ENCODE results near the gene KCNH3. TPM values are rescaled to one million over a fixed set of nuclear protein-coding genes. Genes with fewer than 3 reads are reported as not detected.
A peak's percentile ranks its signal among the peaks of the same experiment; 100 is the strongest.
"Not testable (repeated sequence)": the region's sequence is repeated elsewhere in the genome, so short reads cannot be mapped to it uniquely, and the experiment has no call there.

The KCNH3 gene
- polyA plus RNA-seq, 3 donors = 3.8 to 6.1 (median 5.4) TPM

DNA sequence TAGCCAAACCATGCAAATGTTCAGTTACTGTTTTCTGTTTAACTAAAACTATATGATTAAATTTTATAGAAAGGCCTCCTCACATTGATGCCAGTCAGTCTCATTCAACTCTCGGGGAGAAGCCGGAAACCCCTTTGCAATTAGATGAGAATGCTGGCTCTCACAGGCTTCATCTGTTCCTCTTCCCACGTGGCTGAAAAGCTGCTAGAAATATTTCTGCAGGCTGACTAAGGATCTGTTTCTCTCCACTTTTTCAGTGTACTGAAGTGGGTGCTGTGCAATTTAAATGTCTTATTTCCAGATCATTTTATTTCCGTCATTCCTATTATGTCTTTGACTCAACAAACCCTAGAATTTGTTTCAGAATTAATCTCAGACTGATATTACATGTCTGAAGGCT, 17.4 kb upstream of the KCNH3 start:
- DNase-seq (ENCODE audit: extremely low read depth in 1 of 11, low read depth in 9 of 11, low spot score in 4 of 11) = no peak

DNA sequence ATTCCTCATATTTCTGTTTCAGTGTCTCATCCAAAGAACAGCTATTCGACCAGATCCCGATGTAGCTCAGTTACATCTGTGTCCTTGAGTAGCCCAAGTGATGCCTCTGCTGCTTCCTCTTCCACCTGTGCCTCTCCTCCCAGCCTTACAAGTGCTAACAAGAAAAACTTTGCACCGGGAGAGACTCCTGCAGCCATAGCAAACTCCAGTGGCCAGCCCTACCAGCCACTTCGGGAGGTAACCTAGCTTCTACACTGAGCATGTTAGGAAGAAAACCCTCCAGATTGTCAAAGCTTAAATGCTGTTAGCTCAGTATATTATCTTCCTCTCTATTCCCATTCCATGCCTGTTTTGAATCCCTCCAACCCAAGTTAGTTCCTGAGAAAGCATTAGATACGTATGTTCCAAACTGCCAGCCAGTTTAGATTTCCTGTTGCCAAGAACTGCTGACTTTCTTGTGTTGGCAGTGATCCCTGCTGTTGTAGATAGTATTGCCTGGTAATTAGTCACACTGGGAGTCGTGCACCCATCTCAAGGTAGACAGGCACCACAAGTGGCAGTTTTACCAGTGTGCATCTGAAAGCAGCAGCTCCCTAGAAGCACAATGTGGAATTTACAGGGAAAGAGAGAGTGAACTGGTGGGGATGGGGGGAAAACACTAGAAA, 14.0 kb upstream of the KCNH3 start:
- no peak for DNase-seq (ENCODE audit: extremely low read depth in 1 of 11, low read depth in 9 of 11, low spot score in 4 of 11)

DNA sequence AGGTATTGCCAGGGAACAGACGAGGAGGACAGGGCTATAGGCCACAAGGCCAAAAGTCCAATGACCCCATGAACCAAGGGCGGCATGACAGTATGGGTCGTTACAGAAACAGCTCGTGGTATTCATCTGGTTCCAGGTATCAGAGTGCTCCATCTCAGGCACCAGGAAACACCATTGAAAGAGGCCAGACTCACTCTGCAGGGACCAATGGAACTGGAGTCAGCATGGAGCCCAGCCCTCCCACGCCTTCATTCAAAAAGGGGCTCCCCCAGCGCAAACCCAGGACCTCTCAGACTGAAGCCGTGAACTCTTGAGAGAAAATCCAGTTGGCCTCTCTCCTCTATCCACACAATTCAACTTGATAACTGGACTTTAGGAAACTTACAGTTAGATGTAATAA, 12.9 kb upstream of the KCNH3 start:
- no peak for DNase-seq (ENCODE audit: extremely low read depth in 1 of 11, low read depth in 9 of 11, low spot score in 4 of 11)

DNA sequence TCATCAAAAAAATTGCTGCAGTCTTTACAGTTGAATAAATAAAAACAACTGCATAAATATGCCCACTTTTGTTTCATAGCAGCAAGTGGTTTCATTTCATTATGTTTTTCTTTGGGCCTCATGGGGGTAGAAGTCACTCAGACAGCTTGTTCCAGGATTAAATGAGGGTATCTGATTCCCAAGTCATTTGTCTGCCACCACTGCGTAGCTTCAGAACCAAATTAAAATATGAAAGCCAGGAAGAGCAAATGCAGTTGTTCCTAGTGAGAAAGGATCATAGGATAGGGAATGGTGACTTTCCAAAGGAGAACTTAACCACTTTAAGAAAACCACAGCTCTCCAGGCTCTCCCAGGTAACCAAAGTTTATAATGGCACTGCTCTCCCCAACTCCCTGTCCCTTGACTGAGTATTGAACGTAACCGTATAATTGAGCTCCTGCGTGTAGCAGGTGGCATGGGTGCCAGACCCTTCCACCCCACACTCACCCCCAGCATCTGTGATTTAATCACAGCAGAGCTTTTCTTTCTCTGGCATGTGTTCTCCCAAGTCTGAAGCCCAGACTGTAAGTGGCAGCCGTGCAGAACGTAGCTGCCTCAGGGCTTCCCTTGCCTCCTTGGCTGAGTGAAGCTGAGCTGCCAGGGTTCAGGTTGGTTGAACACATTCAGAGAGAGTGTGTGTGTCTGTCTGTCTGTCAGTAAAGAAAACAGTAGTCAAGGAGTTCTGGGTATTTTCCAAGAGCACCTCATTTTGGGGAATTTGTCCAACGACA, 11.3 kb upstream of the KCNH3 start:
- DNase-seq (ENCODE audit: extremely low read depth in 1 of 11, low read depth in 9 of 11, low spot score in 4 of 11) = peak in 4 of 11 donors; percentile 48 to 66 (median 57)

DNA sequence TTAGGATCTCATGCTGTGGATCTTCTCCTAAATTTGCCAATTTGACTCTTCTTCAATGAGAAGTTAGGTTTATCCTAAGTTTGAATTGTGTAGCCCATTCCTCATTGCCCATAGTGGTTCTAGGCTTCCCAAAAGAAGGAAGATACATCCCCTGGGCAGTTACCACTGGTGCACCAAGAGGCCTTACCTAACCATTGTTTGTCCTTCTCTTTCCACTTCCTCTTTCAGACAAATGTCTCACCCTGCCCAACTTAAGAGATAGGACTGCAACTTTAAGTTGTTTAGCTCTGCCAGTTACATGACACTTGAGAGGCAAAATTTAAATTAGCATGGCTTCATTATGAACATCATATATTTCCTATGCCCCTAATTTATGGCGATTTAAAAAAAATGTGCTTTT, 9.4 kb upstream of the KCNH3 start:
- no peak for DNase-seq (ENCODE audit: extremely low read depth in 1 of 11, low read depth in 9 of 11, low spot score in 4 of 11)

DNA sequence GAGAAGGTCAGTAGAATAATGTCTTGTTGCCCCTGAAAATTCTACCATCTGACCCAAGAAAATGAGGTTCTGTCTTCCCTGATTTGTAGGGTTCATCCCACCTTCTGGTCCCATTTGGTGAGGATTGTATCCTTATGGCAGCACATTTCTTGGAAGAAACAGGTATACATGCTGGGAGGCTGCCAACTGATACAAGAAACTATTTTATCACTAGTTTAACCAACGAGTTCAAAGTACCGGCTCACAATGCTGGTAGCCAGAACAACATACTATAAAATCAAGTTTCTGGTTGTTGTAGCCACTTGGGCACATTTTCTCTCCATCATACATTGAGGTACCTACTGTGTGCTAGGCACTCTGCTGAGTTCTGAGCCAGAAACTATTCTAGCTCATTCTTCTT, 7.1 kb upstream of the KCNH3 start:
- no peak for DNase-seq (ENCODE audit: extremely low read depth in 1 of 11, low read depth in 9 of 11, low spot score in 4 of 11)

DNA sequence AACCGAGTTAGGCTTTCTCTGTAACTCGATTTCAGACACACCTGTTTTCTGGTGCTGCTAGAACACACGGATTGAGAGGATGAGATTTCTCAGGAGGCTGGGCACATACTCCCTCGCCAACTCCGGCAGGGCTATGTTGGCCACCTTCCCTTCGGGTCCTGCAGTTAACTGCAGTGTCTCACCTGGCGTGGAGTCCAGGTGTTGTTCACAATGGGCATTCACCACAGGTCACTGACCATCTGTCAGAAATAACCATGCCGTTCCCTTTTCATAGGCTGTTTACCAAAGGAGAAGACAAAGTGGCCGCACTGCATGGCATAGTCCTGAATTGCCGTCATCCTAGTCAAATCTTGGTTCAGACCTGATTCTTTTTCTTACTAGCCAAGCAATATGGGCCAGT, 5.5 kb upstream of the KCNH3 start:
- no peak for DNase-seq (ENCODE audit: extremely low read depth in 1 of 11, low read depth in 9 of 11, low spot score in 4 of 11)

DNA sequence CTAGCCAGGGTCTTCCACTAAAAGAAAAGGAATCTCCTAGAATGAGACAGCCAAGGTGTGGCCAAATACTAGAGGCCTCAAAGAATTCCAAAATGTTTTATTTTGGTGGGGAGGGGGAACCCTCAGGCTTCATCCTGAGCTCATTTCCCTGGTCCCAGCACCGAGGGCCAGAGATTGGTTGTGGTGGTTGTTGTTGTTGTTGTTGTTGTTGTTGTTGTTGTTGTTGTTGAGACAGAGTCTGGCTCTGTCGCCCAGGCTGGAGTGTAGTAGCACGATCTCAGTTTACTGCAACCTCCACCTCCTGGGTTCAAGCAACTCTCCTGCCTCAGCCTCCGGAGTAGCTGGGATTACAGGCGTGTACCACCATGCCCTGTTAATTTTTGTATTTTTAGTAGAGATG, 4.7 kb upstream of the KCNH3 start:
- DNase-seq (ENCODE audit: extremely low read depth in 1 of 11, low read depth in 9 of 11, low spot score in 4 of 11) = not testable (repeated sequence)

DNA sequence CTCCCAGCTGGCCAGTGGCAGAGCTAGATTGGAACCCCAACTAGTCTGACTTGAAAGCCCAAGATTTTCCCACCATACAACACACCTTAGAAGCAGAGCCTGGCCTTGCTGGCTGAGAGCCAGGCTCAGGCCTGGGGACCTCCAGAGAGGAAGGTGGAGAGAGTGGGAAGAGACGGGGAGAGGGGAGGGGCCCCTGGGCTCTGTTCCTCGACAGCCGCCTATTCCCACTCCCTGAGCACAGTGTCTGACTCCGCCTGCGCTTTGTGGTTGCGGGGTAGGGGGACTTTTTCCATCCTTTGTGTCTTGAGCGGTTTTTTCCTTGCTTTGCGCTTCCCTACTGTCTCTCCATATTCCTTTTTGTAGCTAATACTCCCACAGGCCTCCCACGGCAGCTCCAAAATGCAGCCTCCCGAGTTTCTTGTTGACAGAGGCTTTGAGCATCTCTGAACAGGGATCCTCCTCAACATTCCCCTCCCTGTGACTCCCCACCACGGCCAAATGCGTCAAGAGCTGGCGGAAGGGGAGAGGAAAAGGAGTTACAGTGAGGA, 4.0 kb upstream of the KCNH3 start:
- DNase-seq (ENCODE audit: extremely low read depth in 1 of 11, low read depth in 9 of 11, low spot score in 4 of 11) = no peak

DNA sequence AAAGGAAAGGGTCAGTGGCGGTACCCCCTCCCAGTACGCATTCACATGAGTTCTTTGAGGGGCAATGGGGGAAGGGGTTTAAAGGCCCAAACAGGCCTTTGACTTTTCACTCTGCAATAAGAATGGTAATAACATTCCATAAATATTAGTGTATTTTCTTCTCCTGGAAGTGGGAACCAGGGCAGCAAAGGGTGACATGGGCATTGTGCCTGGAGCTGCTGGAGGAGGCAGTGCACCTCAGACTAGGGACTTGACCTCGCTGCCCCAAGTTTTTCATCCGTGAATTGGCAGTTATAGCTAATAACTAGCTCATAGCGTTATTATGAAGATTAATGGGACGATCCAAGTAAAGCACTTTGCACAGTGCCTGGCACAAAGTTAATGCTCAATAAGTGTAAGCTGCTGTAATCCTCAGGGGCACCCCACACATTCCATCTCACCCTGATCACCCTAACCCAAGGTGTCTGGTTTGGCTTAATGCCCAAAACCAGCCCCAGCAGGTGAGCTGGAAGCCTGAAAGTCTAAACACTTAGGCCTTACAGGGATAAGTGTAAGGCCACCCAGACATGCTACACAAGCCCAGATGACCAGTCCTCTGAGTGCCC, 2.8 kb upstream of the KCNH3 start:
- no peak for DNase-seq (ENCODE audit: extremely low read depth in 1 of 11, low read depth in 9 of 11, low spot score in 4 of 11)

DNA sequence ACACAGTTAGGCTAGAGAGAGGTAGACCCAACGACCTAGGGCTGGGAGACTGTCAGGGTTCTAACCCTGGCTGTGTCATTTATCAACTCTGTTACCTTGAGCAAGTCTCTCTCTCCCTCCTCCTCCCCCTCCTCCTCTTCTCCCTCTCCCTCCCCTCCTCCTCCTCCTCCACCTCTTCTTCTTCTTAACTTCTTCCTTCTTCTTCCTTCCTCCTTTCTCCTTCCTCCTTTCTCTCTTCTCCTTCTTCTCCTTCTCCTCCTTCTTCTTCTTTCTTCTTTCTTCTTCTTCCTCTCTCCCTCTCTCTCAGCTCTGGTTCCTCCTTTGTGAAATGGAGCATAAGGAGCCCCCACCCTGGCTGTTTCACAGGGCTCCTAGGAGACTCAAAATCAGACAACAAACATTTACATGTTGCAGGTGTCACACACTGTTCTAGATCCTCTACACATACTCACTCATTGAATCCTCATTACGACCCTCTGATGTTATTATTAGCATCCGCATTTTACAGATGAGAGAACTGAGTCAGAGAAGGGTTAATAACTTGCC, 2.2 kb upstream of the KCNH3 start:
- no peak for DNase-seq (ENCODE audit: extremely low read depth in 1 of 11, low read depth in 9 of 11, low spot score in 4 of 11)

DNA sequence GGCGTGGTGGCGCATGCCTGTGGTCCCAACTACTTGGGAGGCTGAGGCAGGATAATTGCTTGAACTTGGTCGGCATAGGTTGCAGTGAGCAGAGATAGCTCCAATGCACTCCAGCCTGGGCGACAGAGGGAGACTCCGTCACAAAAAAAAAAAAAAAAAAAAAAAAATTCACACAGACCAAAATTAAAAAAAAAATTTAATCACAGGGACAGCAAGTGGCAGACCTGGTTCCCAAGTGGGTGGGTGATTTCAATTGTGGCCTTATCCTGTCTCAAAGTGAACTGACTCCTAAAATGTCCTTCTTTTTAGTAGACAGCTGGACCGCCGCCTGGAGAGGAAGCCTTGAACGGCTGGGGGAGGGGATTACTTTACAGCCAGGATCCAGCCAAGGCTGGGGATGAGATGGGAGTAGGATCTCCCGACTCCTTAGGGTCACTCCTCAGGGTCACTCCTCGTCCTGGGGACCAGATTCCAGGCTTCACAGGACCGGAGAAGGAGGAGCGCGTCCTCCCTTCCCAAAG, 1.5 kb upstream of the KCNH3 start:
- no peak for DNase-seq (ENCODE audit: extremely low read depth in 1 of 11, low read depth in 9 of 11, low spot score in 4 of 11)

DNA sequence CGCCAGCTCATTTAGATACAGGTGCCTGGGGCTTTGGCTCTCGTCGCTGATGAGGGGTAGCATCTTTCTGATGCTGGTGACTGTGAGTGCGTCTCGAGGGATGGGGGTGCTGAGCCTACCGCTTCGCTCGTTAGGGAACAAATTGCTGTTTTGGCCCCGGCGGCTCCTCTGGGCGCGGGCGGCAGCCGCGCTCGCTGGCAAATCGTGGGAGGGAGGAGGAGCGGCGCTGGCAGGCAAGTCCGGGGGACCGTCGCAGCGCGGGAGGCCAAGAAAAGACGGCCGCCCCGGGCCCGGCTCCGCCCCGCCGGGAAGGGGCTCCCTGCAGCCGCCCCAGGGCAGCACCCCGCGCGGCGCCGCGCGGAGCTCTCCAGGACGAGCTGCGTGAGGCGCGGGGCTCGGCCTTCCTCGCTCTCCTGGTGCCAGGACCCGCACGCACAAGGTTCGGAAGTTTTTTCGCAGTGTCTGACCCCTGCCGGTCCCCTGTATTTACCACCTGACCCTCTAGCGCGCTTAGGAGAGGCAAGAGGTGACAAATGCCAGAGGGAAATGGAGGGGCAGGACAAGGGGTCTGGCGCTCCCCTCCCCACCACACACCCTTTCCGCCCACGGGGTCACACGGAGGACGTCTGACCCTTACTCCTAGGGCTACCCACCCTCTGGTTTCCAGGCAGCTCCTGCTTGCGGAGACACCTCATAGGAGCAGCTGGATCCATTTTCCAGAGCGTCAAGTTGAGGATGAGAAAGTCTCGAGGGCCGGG, 899 bp upstream of the KCNH3 start:
- DNase-seq (ENCODE audit: extremely low read depth in 1 of 11, low read depth in 9 of 11, low spot score in 4 of 11) = no peak

DNA sequence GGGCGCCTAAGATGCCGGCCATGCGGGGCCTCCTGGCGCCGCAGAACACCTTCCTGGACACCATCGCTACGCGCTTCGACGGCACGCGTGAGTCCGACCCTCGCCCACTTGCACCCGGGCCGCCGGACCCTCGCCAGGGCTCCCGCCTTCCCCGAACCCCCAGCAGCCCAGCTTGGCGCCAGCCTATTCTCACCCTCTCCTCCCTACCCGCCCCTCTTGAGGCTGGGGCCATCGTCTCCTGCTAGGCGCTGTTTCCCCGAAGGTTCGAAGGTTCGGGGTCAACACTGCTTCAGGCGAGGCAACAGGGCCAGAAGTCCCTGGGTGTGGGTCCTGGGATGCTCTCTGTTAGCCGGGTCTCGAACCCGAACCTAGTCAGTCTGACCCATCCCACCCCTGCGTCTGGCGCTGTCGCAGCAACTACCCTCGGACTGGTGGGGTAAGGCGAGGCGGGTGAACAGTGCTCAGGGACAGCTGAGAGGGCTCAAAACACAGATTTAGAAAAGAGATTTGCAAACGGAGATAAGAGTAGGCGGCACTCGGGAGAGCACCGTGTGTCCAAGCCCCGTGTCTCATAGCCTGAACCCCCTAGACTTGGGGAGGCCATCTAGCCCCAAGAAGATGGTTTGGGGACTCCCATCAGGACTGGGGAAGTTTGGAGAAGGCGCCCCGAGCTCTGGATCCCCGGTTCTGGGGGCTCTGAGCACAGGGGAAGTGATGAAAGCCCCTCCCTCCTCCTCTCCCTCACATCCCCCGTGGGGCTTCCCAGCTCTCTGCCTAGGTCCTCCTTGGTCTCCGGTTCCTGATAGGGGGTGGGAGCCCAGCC, 787 bp downstream of the KCNH3 start:
- DNase-seq (ENCODE audit: extremely low read depth in 1 of 11, low read depth in 9 of 11, low spot score in 4 of 11) = no peak

DNA sequence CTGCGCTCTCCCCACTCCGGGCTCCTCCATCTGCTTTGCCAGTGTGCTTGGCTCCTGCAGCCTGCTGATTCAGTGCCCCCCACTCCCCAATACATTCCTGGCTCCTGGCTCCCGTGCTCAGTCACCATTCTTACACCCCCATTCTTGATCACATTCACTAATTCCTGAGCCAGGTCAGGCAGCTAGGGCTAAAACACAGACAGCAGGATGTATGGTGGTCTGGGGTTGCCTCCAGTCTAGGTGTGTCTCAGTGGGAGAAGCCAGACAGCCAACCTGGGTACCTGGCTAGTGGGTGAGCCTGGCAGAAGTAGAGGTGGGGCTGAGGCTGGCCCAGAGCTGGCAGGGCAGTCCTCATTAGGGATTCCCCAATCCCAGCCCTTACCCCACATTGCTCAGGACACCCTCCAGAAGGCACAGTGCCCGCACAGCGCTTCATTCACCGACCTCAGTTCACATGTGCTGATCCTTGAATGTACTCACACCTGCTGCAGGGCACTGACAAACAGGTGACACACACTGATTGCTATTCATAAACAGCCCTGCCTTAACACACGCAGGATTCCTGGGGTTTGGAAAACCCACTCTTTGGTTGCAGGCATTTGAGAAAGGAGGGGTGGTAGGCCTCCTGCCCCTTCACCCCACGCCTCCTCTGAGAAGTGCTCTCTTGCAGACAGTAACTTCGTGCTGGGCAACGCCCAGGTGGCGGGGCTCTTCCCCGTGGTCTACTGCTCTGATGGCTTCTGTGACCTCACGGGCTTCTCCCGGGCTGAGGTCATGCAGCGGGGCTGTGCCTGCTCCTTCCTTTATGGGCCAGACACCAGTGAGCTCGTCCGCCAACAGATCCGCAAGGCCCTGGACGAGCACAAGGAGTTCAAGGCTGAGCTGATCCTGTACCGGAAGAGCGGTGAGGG, 1.7 kb downstream of the KCNH3 start:
- DNase-seq (ENCODE audit: extremely low read depth in 1 of 11, low read depth in 9 of 11, low spot score in 4 of 11) = no peak

DNA sequence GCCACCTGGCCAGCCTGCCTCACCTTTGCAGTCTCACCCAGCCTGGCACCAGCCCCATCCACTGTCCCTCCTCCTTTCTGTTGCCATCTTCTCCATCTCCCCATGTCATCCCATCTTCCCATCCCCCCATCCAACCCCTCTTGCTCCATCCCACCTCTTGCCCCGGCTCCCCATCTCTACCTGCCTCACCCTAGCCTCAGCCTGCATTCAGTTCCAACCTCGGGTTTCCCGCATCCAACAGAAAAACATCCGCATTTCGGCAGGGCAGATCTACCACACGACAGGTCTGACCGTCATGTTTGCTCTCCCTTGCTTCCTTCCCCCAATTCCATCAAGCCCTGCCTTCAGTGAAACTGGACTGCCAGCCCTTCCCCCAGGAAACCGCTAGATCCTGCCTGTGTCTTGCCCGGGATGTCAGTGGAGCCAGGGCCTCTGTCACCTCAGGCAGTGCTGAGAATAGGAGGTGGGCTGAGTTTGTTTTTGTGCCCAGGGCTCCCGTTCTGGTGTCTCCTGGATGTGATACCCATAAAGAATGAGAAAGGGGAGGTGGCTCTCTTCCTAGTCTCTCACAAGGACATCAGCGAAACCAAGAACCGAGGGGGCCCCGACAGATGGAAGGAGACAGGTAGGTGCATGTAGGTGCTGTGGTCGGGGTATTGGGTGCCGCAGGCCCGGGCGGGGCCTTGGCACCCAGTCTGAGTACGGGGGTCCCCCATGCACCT, 2.5 kb downstream of the KCNH3 start:
- DNase-seq (ENCODE audit: extremely low read depth in 1 of 11, low read depth in 9 of 11, low spot score in 4 of 11) = no peak
